Adrenal gland (tissue), 12 donors: ENCODE data around the gene ZNF669. TPM values are rescaled to one million over a fixed set of nuclear protein-coding genes. Genes with fewer than 3 reads are reported as not detected.
A peak's percentile ranks its signal among the peaks of the same experiment; 100 is the strongest.

Experiments
- DNase-seq, 7 donors: peaks; one replicate each; pipeline ENCODE4 v3.0.0-alpha.2; 2019 to 2020
- H3K27ac ChIP-seq, 5 donors: fragments of 200-600 bp; sonication (generic) in 4 of 5; 1 replicate in 3 of 5; 2 replicates in 2 of 5; pipeline versions ENCODE4 v1.5.1 to v1.8.0; 2016 to 2020; ENCODE audit warnings: mild to moderate bottlenecking in 1 of 5
- H3K27me3 ChIP-seq: fragments of 200-600 bp; 2 replicates; pipeline ENCODE4 v1.8.0; 2021
- H3K36me3 ChIP-seq, 2 donors: fragments of 200-600 bp; replicated peaks in 1 of 2; 1 replicate in 1 of 2; 2 replicates in 1 of 2; pipeline versions ENCODE4 v1.5.1 to v1.8.0; 2018 to 2022
- H3K4me1 ChIP-seq, 2 donors: fragments of 200-600 bp; replicated peaks in 1 of 2; 1 replicate in 1 of 2; 2 replicates in 1 of 2; pipeline versions ENCODE4 v1.5.1 to v1.8.0; 2018 to 2021
- H3K4me3 ChIP-seq, 4 donors: fragments of 200-600 bp; sonication (generic) in 3 of 4; one replicate each; pipeline ENCODE4 v1.5.1; 2016 to 2018
- H3K9me3 ChIP-seq, 3 donors: fragments of 200-600 bp; sonication (generic) in 1 of 3; replicated peaks in 1 of 3; 1 replicate in 2 of 3; 2 replicates in 1 of 3; pipeline versions ENCODE4 v1.5.1 to v1.8.0; 2016 to 2021
- POLR2A ChIP-seq, 2 donors: fragments of 450-650 bp; IDR thresholded peaks; one replicate each; pipeline ENCODE4 v1.6.1; 2017; ENCODE audit warnings: antibody characterized with exemption in 2 of 2, mild to moderate bottlenecking in 2 of 2, moderate library complexity in 1 of 2
- WGBS, 4 donors: extraction: QIAGEN DNeasy Blood & Tissue Kit in 2 of 4; methylation state at CpG; one replicate each; pipeline versions ENCODE4 v1.1.5 to v1.1.7; 2013 to 2017; 5-methylcytosine and 5-hydroxymethylcytosine counted together
- intact Hi-C, 2 donors: fragments of 100-400 bp; cut with DNase I; formaldehyde crosslinking; loops; one replicate each; pipeline versions ENCODE4 v1.14.1 to v1.15.0; 2022 to 2023
- polyA plus RNA-seq, 3 donors: library from polyadenylated mRNA; stranded (reverse); fragments of 200-250 nt in 2 of 3; fragments of 350-450 nt in 1 of 3; fragmentation: Illumina TruSeq in 1 of 3; extraction: RNeasy Lipid Tissue Mini Kit (QIAGEN cat#74804) in 1 of 3; gene quantifications; one replicate each; pipeline ENCODE4 v1.2.3, GENCODE V29; 2013 to 2014
- total RNA-seq, 9 donors: library from RNA; depleted of rRNA in 4 of 9; stranded (reverse); fragments of >200 nt in 4 of 9; fragments of 120-200 nt in 1 of 9; fragmentation: NEBNext Ultra II Directional in 1 of 9; extraction: Animal tissue kit (Norgen Biotek cat#: 25700) in 1 of 9; gene quantifications; one replicate each; pipeline versions ENCODE4 v1.1.0 to v1.2.4, GENCODE V29; 2013 to 2023
- TF ChIP-seq, protein P1 (sequence below), 6 experiments: fragments of 450-650 bp in 4 of 6; fragments of 200-600 bp in 2 of 6; sonication (generic) in 1 of 6; IDR thresholded peaks; 1 replicate in 5 of 6; 2 replicates in 1 of 6; pipeline versions ENCODE4 v1.5.1 to v1.8.0; 2016 to 2021; ENCODE audit warnings: antibody characterized with exemption in 6 of 6, mild to moderate bottlenecking in 2 of 6, moderate library complexity in 1 of 6
- donor health status: healthy with polysubstance abuse.
- donor health status: Bipolar disorder and iron deficiency.
- donor health status: DM: yes; HTN: yes; CAD: no.
- donor health status: DM: no; HTN: no; CAD: no.
- donor health status: DM: no; HTN: no; CAD: no.
- donor health status: DM: yes; HTN: yes; CAD: no.

The ZNF669 gene
- total and polyA plus RNA-seq, 12 donors: 1.2 to 11.3 (median 5.1) TPM

DNA sequence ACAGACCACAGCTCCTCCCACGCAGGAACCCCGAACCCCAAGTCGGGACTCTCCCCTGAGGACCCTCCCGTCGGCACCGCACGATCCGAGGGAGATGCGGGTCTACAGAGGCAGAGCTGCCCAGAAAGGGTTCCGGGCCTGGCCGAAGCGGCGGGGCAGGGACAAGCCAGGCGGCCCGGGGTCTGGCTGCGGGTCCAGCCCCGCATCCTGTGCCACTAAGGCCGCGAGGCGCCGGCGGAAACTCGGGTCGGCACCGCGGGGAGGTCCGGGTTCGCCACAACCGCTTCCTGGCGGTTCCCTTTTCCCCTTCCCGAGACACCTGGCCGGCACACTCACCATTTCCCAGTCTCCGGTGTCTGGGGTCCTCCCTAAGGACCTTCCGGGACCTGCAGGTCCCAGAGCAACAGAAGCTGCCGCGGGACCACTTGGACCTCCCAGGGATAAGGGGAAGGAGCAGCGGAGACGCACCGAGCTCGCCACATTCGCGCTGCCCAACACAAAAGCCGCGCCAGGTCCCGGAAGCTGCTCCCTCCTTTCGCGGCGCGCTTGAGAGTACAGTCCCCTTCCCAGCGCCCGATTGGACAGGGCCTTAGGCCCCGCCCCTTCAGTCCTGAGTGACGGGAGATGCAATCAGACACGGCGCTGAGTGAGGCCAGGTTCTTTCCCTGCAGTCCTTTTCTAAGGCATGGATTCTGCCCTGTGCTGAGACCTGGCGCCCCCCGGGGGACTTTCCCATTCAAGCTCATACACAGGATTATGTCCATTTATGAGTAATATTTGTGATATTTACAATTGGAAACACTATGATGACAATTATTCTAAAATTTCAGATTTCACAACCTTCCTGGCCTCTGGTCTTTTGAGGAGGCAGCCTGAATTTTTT lies 25.7 kb downstream of the ZNF669 start, which contains the start of gene ZNF670:
TSS of gene ZNF670 (minus strand) at position 554 of the 883 bp plus-strand sequence. CDS start at position 339, 215 bp downstream.
- DNase-seq: peak; percentile 94 to 98 (median 96)
- intact Hi-C loops: no loop called here

DNA sequence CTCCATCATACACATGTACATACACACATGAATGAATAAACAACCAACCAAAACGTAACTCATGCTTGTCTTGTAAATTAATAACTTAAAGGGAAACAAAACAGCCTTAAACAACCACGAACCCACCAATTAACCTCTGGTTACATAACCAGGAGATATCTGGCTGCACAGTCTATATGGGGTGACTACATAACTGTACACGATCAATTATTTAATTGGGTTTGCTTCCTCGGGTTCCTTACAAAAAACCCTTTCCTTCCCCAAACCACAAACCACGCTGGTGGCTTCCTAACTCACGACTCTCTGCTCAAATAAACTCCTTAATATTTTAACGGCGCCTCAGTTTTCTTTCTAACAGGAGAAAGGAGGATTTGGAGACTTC lies 26.3 kb downstream of the ZNF669 start:
- 0 to 3% (median 2%) methylated on average over 8 of the region's 8 CpGs for WGBS, 4 donors
- TF ChIP-seq, protein P1, sequence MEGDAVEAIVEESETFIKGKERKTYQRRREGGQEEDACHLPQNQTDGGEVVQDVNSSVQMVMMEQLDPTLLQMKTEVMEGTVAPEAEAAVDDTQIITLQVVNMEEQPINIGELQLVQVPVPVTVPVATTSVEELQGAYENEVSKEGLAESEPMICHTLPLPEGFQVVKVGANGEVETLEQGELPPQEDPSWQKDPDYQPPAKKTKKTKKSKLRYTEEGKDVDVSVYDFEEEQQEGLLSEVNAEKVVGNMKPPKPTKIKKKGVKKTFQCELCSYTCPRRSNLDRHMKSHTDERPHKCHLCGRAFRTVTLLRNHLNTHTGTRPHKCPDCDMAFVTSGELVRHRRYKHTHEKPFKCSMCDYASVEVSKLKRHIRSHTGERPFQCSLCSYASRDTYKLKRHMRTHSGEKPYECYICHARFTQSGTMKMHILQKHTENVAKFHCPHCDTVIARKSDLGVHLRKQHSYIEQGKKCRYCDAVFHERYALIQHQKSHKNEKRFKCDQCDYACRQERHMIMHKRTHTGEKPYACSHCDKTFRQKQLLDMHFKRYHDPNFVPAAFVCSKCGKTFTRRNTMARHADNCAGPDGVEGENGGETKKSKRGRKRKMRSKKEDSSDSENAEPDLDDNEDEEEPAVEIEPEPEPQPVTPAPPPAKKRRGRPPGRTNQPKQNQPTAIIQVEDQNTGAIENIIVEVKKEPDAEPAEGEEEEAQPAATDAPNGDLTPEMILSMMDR (IDR thresholded peaks at IDR 0.05): no peak
- no peak for TF ChIP-seq POLR2A (IDR thresholded peaks at IDR 0.05)
- no peaks in the 10 kb centered on the region for H3K36me3 ChIP-seq
- peaks cover 6 to 15% of the 10 kb centered on the region in 2 donors for H3K4me1 ChIP-seq
- intact Hi-C loops: no loop called here
- H3K27me3 ChIP-seq: no peaks in the 10 kb centered on the region
- H3K9me3 ChIP-seq: no peaks in the 10 kb centered on the region
- H3K4me3 ChIP-seq: peak overlapping the region; percentile 69 to 95 (median 82)
- DNase-seq: no peak
- H3K27ac ChIP-seq: peak overlapping the region in 2 of 5 donors; percentile 70 to 84

More for the DNA sequence above, 25.7 kb downstream of the ZNF669 start, which contains the start of gene ZNF670:
- H3K9me3 ChIP-seq: no peaks in the 10 kb centered on the region
- peak within 1 kb of the TSS; percentile 69 to 95 (median 82) for H3K4me3 ChIP-seq
- peak within 1 kb of the TSS in 4 of 5 donors; percentile 57 to 84 (median 64) for H3K27ac ChIP-seq
- WGBS, 4 donors: 0 to 1% (median 0%) methylated on average over 15 to 57 of the region's 57 CpGs
- no peaks in the 10 kb centered on the region for H3K27me3 ChIP-seq
- peaks cover 6 to 15% of the 10 kb centered on the region in 2 donors for H3K4me1 ChIP-seq
- no peaks in the 10 kb centered on the region for H3K36me3 ChIP-seq
- TF ChIP-seq POLR2A (IDR thresholded peaks at IDR 0.05): peak; percentile 32 to 81
- TF ChIP-seq, protein P1 (IDR thresholded peaks at IDR 0.05): no peak

- TF ChIP-seq, protein P1 (IDR thresholded peaks at IDR 0.05): no peak
- no peak for TF ChIP-seq POLR2A (IDR thresholded peaks at IDR 0.05)
- no peaks in the 10 kb centered on the region for H3K9me3 ChIP-seq
- intact Hi-C loops: no loop called here
- H3K27ac ChIP-seq: no peak overlapping the region
- H3K27me3 ChIP-seq: no peaks in the 10 kb centered on the region
- no peak for DNase-seq
- no peak overlapping the region for H3K4me3 ChIP-seq
- H3K36me3 ChIP-seq: no peaks in the 10 kb centered on the region
- WGBS, 4 donors: 80 to 89% (median 83%) methylated on average over 3 of the region's 3 CpGs
- H3K4me1 ChIP-seq: peaks cover 6 to 15% of the 10 kb centered on the region in 2 donors
Measured at GRCh38 chr1:247077213-247077612, 26.9 kb downstream of the ZNF669 start.

DNA sequence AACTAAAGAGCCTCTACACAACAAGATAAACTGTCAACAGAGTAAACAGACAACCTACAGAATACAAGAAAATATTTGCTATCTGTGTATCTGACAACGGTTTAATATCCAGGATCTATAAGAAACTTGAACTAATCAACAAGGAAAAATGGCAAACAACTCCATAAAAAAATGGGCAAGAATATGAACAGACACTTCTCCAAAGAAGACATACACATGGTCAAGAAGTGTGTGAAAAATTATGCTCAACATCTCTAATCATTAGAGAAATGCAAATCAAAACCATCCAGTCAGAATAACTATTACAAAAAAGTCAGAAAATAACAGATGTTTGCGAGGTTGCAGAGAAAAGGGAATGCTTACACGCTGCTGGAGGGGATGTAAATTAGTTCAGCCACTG lies 33.5 kb downstream of the ZNF669 start:
- TF ChIP-seq POLR2A (IDR thresholded peaks at IDR 0.05): no peak
- TF ChIP-seq, protein P1 (IDR thresholded peaks at IDR 0.05): no peak
- Histone ChIP-seq H3K27ac (no peak overlapping the region), H3K9me3 (no peaks in the 10 kb centered on the region), H3K4me3 (no peak overlapping the region), H3K36me3 (no peaks in the 10 kb centered on the region), H3K4me1 (no peaks in the 10 kb centered on the region), H3K27me3 (no peaks in the 10 kb centered on the region)
- WGBS, 4 donors: 80 to 99% (median 98%) methylated on average over 3 of the region's 3 CpGs
- DNase-seq: no peak
- intact Hi-C loops: no loop called here
